Measurements from ENCODE around the gene CD300LF.

- TF ChIP-seq YY1 (IDR thresholded peaks at IDR 0.05; ENCODE audit: insufficient read depth, insufficient read length) (no peak), ZNF274 (IDR thresholded peaks at IDR 0.05; ENCODE audit: low read depth, low read length) (no peak), SUZ12 (IDR thresholded peaks at IDR 0.05; ENCODE audit: extremely low read depth, insufficient read depth, insufficient read length) (no peak)
These were observed 52.8 kb downstream of the CD300LF start for GRCh38 chr17:74659889-74660288.
